Esophagus squamous epithelium (tissue), 4 donors: ENCODE measurements around the gene SLCO2B1.

ENCODE experiments used
- CTCF ChIP-seq, 6 experiments: fragments of 450-650 bp in 4 of 6; fragments of 200-600 bp in 2 of 6; sonication (generic) in 2 of 6; IDR thresholded peaks; one replicate each; pipeline ENCODE4 v1.5.1; 2016 to 2019; ENCODE audit warnings: antibody characterized with exemption in 6 of 6, mild to moderate bottlenecking in 4 of 6, moderate library complexity in 4 of 6
- POLR2A ChIP-seq, 4 donors: fragments of 450-650 bp; IDR thresholded peaks; one replicate each; pipeline ENCODE4 v1.6.1; 2017; ENCODE audit warnings: antibody characterized with exemption in 4 of 4, mild to moderate bottlenecking in 4 of 4, moderate library complexity in 3 of 4

GRCh38 chr11:75151346-75152047 is 590 bp downstream of the SLCO2B1 start:
- no peak for TF ChIP-seq CTCF (IDR thresholded peaks at IDR 0.05)
- no peak for TF ChIP-seq POLR2A (IDR thresholded peaks at IDR 0.05)
